Measurements from ENCODE around the gene AHCYL1.

DNA sequence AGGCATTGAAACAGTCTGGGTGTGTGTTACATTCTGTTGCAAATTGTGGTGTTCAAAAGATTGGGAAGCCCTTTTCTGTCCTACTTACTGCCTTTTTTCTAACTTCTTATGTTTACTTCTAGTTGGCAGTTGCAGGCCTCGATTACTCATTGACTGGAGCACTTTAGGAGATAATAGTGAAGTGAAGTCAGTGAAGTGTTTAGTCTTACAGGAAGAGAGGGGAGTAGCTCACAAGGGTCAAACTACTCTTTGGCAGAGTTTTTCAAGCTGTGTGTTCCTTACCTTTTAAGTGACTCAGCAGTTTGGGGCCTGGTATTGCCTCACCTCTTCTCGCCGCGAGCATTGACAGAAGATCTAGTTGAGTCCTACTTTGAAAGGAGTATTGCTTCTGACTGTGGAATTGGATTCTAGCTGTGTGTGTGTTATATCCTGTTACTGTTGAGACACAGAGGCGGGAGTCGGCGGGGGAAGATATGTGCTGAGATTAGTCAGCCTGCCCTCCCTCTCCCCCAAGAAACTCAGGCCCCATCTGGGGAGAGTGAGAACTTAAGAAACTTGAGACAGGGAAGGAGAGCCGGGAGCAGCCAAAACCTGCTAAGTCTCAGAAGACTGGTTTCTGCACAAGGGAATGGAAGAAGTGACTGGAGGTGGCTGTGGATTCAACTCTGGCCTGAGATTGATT, 19.3 kb downstream of the AHCYL1 start:
- TF ChIP-seq CTCF (IDR thresholded peaks at IDR 0.05; ENCODE audit: insufficient read depth, low read length), result no peak
- no peak for TF ChIP-seq POLR2AphosphoS5 (IDR thresholded peaks at IDR 0.05; ENCODE audit: low read depth)
